Endothelial cell (in vitro differentiated cells): ENCODE measurements around the gene AHSG. TPM values are rescaled to one million over a fixed set of nuclear protein-coding genes. Genes with fewer than 3 reads are reported as not detected.
"Not testable (repeated sequence)": the region's sequence is repeated elsewhere in the genome, so short reads cannot be mapped to it uniquely, and the experiment has no call there.

Experiments
- DNase-seq: peaks from one replicate; pipeline ENCODE4 v3.0.0; 2021; ENCODE audit warnings: low spot score
- H3K27ac Mint-ChIP-seq: one replicate; pipeline ENCODE4 v1.8.0; 2021; ENCODE audit warnings: mixed read lengths, inconsistent platforms; ENCODE audit not compliant: unreplicated experiment
- H3K27me3 Mint-ChIP-seq: one replicate; pipeline ENCODE4 v1.8.0; 2021; ENCODE audit warnings: mild to moderate bottlenecking, moderate library complexity, mixed read lengths, inconsistent platforms; ENCODE audit not compliant: unreplicated experiment
- H3K36me3 Mint-ChIP-seq: one replicate; pipeline ENCODE4 v1.8.0; 2021; ENCODE audit warnings: mild to moderate bottlenecking, low read depth, mixed read lengths, inconsistent platforms; ENCODE audit not compliant: unreplicated experiment
- H3K4me1 Mint-ChIP-seq: one replicate; pipeline ENCODE4 v1.8.0; 2021; ENCODE audit warnings: mild to moderate bottlenecking, mixed read lengths, inconsistent platforms; ENCODE audit not compliant: unreplicated experiment
- H3K4me3 Mint-ChIP-seq: one replicate; pipeline ENCODE4 v1.8.0; 2021; ENCODE audit warnings: mild to moderate bottlenecking, mixed read lengths, inconsistent platforms; ENCODE audit not compliant: unreplicated experiment
- H3K9me3 Mint-ChIP-seq: one replicate; pipeline ENCODE4 v1.8.0; 2021; ENCODE audit warnings: mixed read lengths, inconsistent platforms; ENCODE audit not compliant: unreplicated experiment
- total RNA-seq: library from RNA; stranded (reverse); fragmentation: NEBNext Ultra II Directional; extraction: Animal tissue kit (Norgen Biotek cat#: 25700); gene quantifications from one replicate; pipeline ENCODE4 v1.2.1, GENCODE V29; 2021; ENCODE audit not compliant: unreplicated experiment
- TF ChIP-seq, protein P1 (sequence below): fragments of 200-600 bp; sonication (generic); IDR thresholded peaks from one replicate; pipeline ENCODE4 v1.5.0; 2021; ENCODE audit warnings: antibody characterized with exemption; ENCODE audit not compliant: unreplicated experiment

Gene AHSG
- total RNA-seq, 1 donor from 2014 or later = not detected

DNA sequence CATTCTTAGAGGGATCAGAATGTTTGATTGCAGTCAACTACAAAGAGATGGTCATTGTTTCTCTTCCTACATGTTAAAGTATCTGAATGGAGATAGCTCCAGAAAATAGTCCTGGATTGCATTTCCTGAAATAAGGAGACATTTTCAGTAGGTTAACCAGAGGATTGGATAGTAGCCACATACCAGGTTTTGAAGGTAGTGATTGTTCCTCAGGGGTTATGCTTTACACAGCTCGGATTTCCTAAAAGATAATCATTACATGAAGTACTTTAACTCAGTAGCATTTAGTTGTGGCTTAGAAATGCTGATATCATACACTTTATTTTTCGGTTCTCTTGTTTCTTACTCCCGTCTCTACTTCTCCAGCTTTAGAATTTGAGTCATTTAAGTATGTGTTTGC is 32.1 kb upstream of the AHSG start:
- H3K4me3 Mint-ChIP-seq = no peak overlapping the region
- H3K9me3 Mint-ChIP-seq = no peaks in the 10 kb centered on the region
- H3K27me3 Mint-ChIP-seq = peaks cover 3% of the 10 kb centered on the region
- H3K36me3 Mint-ChIP-seq = peaks cover 11% of the 10 kb centered on the region
- TF ChIP-seq, protein P1, sequence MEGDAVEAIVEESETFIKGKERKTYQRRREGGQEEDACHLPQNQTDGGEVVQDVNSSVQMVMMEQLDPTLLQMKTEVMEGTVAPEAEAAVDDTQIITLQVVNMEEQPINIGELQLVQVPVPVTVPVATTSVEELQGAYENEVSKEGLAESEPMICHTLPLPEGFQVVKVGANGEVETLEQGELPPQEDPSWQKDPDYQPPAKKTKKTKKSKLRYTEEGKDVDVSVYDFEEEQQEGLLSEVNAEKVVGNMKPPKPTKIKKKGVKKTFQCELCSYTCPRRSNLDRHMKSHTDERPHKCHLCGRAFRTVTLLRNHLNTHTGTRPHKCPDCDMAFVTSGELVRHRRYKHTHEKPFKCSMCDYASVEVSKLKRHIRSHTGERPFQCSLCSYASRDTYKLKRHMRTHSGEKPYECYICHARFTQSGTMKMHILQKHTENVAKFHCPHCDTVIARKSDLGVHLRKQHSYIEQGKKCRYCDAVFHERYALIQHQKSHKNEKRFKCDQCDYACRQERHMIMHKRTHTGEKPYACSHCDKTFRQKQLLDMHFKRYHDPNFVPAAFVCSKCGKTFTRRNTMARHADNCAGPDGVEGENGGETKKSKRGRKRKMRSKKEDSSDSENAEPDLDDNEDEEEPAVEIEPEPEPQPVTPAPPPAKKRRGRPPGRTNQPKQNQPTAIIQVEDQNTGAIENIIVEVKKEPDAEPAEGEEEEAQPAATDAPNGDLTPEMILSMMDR = no peak
- no peak for DNase-seq
- peaks cover 15% of the 10 kb centered on the region for H3K4me1 Mint-ChIP-seq
- no peak overlapping the region for H3K27ac Mint-ChIP-seq

- peaks cover 11% of the 10 kb centered on the region for H3K36me3 Mint-ChIP-seq
- peaks cover 19% of the 10 kb centered on the region for H3K4me1 Mint-ChIP-seq
- peaks cover 3% of the 10 kb centered on the region for H3K27me3 Mint-ChIP-seq
- no peak for DNase-seq
- no peak overlapping the region for H3K27ac Mint-ChIP-seq
- H3K4me3 Mint-ChIP-seq = no peak overlapping the region
- TF ChIP-seq, protein P1 = no peak
- no peaks in the 10 kb centered on the region for H3K9me3 Mint-ChIP-seq
These were observed 30.3 kb upstream of the AHSG start for GRCh38 chr3:186582541-186582940.

DNA sequence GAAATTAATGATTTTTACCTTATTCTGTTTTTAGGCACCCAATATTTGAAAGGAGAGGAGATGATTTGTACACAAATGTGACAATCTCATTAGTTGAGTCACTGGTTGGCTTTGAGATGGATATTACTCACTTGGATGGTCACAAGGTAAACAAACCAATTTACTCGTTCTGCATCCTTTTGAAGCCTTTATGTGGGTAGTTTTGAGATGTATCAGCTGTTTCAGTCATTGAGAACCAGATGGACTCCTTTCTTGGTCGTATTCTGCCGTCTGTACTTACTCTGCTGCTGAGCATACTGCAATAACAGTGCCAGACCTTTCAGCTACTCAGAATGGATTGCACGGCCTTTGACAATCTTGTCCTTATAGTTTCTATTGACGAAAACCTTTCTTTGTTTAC is 29.0 kb upstream of the AHSG start:
- Mint-ChIP-seq H3K9me3 (no peaks in the 10 kb centered on the region), H3K4me1 (peaks cover 26% of the 10 kb centered on the region), H3K27me3 (peaks cover 3% of the 10 kb centered on the region), H3K4me3 (no peak overlapping the region), H3K27ac (peak overlapping the region; percentile 10), H3K36me3 (peaks cover 11% of the 10 kb centered on the region)
- TF ChIP-seq, protein P1 = no peak
- no peak for DNase-seq

DNA sequence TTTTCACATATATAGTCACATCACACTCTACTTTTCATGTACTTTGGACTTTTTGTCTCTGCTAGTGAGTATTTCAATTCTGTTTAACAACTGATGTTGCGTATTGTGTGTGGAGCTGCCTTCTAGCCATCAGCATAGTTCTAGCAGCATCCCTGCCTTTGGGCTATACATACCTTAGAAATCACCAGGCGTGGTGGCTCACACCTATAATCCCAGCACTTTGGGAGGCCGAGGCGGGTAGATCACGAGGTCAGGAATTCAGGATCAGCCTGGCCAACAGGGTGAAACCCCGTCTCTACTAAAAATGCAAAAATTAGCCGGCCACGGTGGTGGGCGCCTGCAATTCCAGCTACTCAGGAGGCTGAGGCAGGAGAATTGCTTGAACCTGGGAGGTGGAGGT is 26.6 kb upstream of the AHSG start:
- H3K27me3 Mint-ChIP-seq, H3K9me3 Mint-ChIP-seq, DNase-seq, H3K27ac Mint-ChIP-seq, H3K4me3 Mint-ChIP-seq: not testable (repeated sequence)
- H3K36me3 Mint-ChIP-seq = peaks cover 11% of the 10 kb centered on the region
- H3K4me1 Mint-ChIP-seq = peaks cover 30% of the 10 kb centered on the region

GRCh38 chr3:186587183-186587582 is 25.7 kb upstream of the AHSG start:
- no peaks in the 10 kb centered on the region for H3K9me3 Mint-ChIP-seq
- no peak overlapping the region for H3K4me3 Mint-ChIP-seq
- no peak for DNase-seq
- peaks cover 11% of the 10 kb centered on the region for H3K36me3 Mint-ChIP-seq
- peaks cover 30% of the 10 kb centered on the region for H3K4me1 Mint-ChIP-seq
- H3K27ac Mint-ChIP-seq = no peak overlapping the region
- TF ChIP-seq, protein P1 = no peak
- peaks cover 3% of the 10 kb centered on the region for H3K27me3 Mint-ChIP-seq

DNA sequence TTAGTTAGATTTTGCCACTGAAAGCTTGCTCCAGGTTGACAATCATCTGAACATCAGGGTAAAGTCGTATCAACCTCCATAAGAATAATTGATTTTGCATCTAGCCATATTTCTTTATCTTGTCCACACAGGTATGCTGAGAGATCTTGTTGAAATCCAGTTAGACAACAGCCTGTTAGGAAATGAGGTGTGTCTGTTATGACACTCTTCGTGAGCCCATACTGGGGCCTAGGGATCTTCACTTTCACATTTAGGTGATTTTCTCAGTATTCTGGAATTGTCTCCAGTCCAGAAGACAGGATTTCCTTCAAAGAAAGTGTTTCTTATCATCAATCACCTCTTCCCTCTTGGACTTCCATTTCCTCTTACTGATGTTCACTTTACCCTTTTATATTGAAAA is 24.2 kb upstream of the AHSG start:
- Mint-ChIP-seq H3K27me3 (peaks cover 3% of the 10 kb centered on the region), H3K4me1 (peaks cover 24% of the 10 kb centered on the region)

More for the DNA sequence above, 24.2 kb upstream of the AHSG start:
- DNase-seq = no peak
- TF ChIP-seq, protein P1 = no peak
- Mint-ChIP-seq H3K4me3 (no peak overlapping the region), H3K36me3 (peaks cover 11% of the 10 kb centered on the region), H3K9me3 (no peaks in the 10 kb centered on the region), H3K27ac (peak overlapping the region; percentile 77)
